ENCODE data around the gene KAZALD1.
"Not testable (repeated sequence)": the region's sequence is repeated elsewhere in the genome, so short reads cannot be mapped to it uniquely, and the experiment has no call there.

The KAZALD1 gene

DNA sequence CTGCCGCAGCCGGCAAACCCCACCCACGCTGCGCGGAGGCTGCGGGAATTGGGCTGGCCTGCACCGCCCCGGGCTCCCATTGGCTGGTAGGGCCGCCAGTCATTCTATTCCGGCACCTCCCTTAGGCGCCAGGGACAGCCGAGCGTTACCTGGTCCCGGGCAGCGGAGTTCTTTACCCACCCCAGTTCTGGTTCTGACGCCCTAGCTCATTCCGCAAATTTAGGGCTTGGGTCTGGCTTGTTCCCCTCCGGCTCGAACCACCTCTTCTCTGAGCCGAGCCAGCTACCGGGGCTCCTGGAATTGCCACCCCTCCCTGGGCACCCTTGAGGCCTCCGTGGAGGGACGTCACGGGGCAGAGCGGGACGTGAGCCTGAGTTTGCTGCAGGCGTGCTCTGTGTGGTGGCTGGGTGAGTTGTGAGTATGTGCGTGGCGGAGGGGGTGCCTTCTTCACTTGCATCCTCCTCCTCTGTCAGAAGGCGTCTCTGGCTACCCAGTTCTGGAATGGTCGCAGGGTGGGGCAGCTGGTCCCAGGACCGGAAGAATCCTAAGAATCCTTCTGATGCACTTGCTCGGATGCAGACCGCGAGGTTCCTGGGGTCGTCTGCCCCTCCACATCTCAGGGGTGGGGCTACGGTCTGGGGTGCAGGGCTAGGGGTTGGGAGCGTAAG lies 30.5 kb upstream of the KAZALD1 start, which contains the start of the genes PDZD7 and SFXN3:
PDZD7 (minus strand) TSS at position 2 of the 668 bp plus-strand sequence. CDS start 910 bp downstream, outside the sequence.
SFXN3 (plus strand) TSS at position 107 of the 668 bp plus-strand sequence. CDS start 3,461 bp downstream, outside the sequence.
- Histone ChIP-seq H3K36me3 (peaks cover 15 to 20% (median 19%) of the 10 kb centered on the region in 3 donors), H3K4me3 (peak within 1 kb of the TSS; percentile 69 to 88), H3K27me3 (peaks cover 0 to 8% of the 10 kb centered on the region in 2 donors), H3K27ac (peak within 1 kb of the TSS; percentile 99), H3K4me1 (peaks cover 0 to 36% (median 22%) of the 10 kb centered on the region in 4 donors), H3K9me3 (no peaks in the 10 kb centered on the region)
- intact Hi-C loops (cut with DNase I; ENCODE audit: low total_unique reads) = loop anchor here (5.0 kb wide), 2 partner anchors 36 to 44 kb away; partner anchors contain the start of genes MRPL43 and TWNK
- TF ChIP-seq, protein P1, sequence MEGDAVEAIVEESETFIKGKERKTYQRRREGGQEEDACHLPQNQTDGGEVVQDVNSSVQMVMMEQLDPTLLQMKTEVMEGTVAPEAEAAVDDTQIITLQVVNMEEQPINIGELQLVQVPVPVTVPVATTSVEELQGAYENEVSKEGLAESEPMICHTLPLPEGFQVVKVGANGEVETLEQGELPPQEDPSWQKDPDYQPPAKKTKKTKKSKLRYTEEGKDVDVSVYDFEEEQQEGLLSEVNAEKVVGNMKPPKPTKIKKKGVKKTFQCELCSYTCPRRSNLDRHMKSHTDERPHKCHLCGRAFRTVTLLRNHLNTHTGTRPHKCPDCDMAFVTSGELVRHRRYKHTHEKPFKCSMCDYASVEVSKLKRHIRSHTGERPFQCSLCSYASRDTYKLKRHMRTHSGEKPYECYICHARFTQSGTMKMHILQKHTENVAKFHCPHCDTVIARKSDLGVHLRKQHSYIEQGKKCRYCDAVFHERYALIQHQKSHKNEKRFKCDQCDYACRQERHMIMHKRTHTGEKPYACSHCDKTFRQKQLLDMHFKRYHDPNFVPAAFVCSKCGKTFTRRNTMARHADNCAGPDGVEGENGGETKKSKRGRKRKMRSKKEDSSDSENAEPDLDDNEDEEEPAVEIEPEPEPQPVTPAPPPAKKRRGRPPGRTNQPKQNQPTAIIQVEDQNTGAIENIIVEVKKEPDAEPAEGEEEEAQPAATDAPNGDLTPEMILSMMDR (IDR thresholded peaks at IDR 0.05) = no peak
- peak; percentile 93 to 98 for DNase-seq

DNA sequence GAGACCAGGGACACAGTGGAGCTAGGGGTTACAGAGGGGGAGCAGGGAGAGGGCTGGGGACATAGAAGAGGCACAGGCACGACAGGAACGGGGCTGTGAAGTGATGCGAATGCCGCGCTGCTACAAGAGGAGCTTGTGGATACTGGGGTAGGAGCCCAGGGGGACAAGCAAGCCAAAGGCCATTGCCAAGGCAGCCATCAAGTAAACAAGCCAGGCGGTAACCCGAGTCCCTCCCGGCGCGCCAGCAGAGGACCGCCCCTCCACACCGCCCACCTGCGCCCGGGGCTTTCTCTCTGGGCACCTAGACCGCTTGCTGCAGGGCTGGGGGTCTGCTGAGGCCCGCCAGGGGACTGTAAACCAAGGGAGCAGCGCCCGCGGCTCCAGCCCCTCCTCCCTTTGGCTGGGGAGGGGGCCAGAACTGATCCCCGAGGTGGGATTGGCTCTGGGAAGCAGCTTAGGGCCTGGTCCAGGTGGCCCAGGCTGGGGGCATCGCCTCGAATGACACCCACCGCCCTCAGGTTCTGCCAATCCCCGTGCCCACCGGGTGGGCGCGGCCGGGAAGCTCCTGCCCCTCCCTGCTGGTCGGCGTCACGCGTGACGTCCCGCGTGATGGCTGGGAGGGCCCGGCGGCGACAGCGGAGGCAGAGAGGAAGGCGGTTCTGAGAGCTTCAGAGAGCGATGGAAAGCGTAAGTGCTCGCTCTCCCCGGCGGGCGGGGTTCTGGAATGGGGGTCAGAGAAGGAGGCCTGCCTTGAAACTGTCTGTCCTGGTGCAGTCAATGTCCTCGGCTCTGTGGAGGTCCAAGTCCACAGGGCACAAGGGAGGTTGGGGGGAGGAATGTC lies 29.8 kb upstream of the KAZALD1 start:
- DNase-seq = peak; percentile 87 to 94
- peaks cover 23 to 27% (median 27%) of the 10 kb centered on the region in 3 donors for H3K36me3 ChIP-seq
- intact Hi-C loops (cut with DNase I; ENCODE audit: low total_unique reads) = loop anchor here (5.0 kb wide), 2 partner anchors 35 to 45 kb away; partner anchors contain the start of genes MRPL43 and TWNK
- TF ChIP-seq, protein P1 (IDR thresholded peaks at IDR 0.05) = peak in 1 of 2 experiments; percentile 22
- H3K4me3 ChIP-seq = peak overlapping the region; percentile 69 to 88
- no peaks in the 10 kb centered on the region for H3K9me3 ChIP-seq
- peak overlapping the region; percentile 99 for H3K27ac ChIP-seq
- peaks cover 0 to 8% of the 10 kb centered on the region in 2 donors for H3K27me3 ChIP-seq
- peaks cover 0 to 36% (median 22%) of the 10 kb centered on the region in 4 donors for H3K4me1 ChIP-seq

DNA sequence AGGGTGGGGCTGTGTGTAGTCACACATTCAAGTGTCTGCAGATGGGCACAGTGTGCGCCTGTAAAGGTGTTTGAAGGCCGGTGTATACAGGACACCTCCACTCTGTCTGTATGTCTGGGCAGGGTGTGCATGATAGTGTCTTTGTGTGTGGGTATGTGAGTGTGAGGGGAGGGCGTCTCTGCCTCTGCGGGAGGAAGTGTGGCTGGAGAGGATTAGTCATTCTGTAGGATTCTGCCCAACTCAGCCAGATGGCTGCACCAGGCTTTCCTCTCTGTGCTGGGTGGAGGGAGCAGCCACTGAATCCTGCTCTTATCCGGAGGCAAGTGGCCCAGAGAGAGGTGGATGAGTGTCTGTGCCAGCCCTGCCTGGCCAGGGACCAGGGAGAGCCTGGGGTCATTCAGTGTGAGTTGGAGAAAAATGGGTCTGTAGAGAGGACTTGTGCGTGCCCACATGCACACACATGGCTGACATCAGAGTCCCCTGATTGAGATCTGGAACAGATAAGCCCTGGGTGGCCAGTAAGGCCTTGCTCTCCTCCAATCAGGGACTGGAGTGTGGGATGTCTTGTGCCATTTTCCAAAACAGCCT lies 29.1 kb upstream of the KAZALD1 start:
- Histone ChIP-seq H3K27me3 (peaks cover 0 to 8% of the 10 kb centered on the region in 2 donors), H3K4me3 (peak overlapping the region; percentile 69 to 88), H3K36me3 (peaks cover 30 to 34% (median 34%) of the 10 kb centered on the region in 3 donors), H3K27ac (peak overlapping the region; percentile 99), H3K4me1 (peaks cover 0 to 36% (median 22%) of the 10 kb centered on the region in 4 donors), H3K9me3 (no peaks in the 10 kb centered on the region)
- peak; percentile 80 to 87 for DNase-seq
- TF ChIP-seq, protein P1 (IDR thresholded peaks at IDR 0.05) = no peak
- intact Hi-C loops (cut with DNase I; ENCODE audit: low total_unique reads) = loop anchor here (5.0 kb wide), 2 partner anchors 35 to 45 kb away; partner anchors contain the start of genes MRPL43 and TWNK

DNA sequence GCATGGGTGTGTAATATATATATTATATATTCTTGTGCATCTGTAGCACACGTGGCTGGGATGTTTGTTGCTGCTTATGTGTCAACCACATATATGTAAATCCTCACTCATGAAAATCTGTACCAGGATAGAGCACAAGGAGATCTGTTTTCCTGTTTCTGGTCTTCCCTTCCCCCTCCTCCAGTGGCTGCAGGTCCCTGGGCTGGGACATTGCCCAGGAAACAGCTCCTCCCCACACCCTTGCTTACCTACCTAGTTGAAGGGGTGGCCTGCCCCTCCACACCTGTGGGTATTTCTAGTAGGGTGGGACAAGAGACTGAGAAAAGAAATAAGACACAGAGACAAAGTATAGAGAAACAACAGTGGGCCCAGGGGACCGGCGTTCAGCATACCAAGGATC lies 28.5 kb upstream of the KAZALD1 start:
- intact Hi-C loops (cut with DNase I; ENCODE audit: low total_unique reads) = loop anchor here (5.0 kb wide), 2 partner anchors 34 to 46 kb away; partner anchors contain the start of genes MRPL43 and TWNK
- H3K27ac ChIP-seq = peak overlapping the region; percentile 99
- DNase-seq = no peak
- TF ChIP-seq, protein P1 (IDR thresholded peaks at IDR 0.05) = no peak
- no peaks in the 10 kb centered on the region for H3K9me3 ChIP-seq
- H3K4me3 ChIP-seq = peak overlapping the region; percentile 69 to 88
- H3K4me1 ChIP-seq = peaks cover 0 to 36% (median 22%) of the 10 kb centered on the region in 4 donors
- H3K36me3 ChIP-seq = peaks cover 35 to 40% (median 39%) of the 10 kb centered on the region in 3 donors
- H3K27me3 ChIP-seq = peaks cover 0 to 8% of the 10 kb centered on the region in 2 donors

DNA sequence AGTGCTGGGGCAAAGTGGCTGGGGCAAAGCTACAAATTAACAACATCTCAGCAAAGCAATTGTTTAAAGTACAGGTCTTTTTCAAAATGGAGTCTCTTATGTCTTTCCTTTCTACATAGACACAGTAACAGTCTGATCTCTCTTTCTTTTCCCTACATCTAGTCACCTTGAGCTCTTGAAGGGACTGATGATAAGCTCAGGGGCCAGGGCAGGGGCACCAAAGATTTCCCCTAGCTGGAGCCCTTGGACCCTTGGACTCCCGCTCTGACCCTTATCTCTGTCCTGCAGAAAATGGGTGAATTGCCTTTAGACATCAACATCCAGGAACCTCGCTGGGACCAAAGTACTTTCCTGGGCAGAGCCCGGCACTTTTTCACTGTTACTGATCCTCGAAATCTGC lies 27.4 kb upstream of the KAZALD1 start:
- H3K9me3 ChIP-seq, H3K27me3 ChIP-seq, DNase-seq, H3K4me3 ChIP-seq, H3K27ac ChIP-seq: not testable (repeated sequence)
- peaks cover 0 to 36% (median 22%) of the 10 kb centered on the region in 4 donors for H3K4me1 ChIP-seq
- intact Hi-C loops (cut with DNase I; ENCODE audit: low total_unique reads) = loop anchor here (5.0 kb wide), 2 partner anchors 33 to 47 kb away; partner anchors contain the start of genes MRPL43 and TWNK
- H3K36me3 ChIP-seq = peaks cover 40 to 51% (median 51%) of the 10 kb centered on the region in 3 donors
